ENCODE results near the gene RIMBP3B.
"Not testable (repeated sequence)": the region's sequence is repeated elsewhere in the genome, so short reads cannot be mapped to it uniquely, and the experiment has no call there.

Gene RIMBP3B

GRCh38 chr22:21383701-21384467 lies at the start of gene RIMBP3B:
RIMBP3B (plus strand) TSS chr22:21383751; CDS start chr22:21383859, 108 bp downstream.
- not testable (repeated sequence) for DNase-seq (ENCODE audit: low read depth in 3 of 3)

GRCh38 chr22:21357527-21357926 lies 26.0 kb upstream of the RIMBP3B start:
- not testable (repeated sequence) for DNase-seq (ENCODE audit: low read depth in 3 of 3)

GRCh38 chr22:21360525-21360924 lies 23.0 kb upstream of the RIMBP3B start:
- not testable (repeated sequence) for DNase-seq (ENCODE audit: low read depth in 3 of 3)

- DNase-seq (ENCODE audit: low read depth in 3 of 3), result not testable (repeated sequence)
Measured at GRCh38 chr22:21362473-21362872, 21.1 kb upstream of the RIMBP3B start.

GRCh38 chr22:21363061-21363460 lies 20.5 kb upstream of the RIMBP3B start:
- not testable (repeated sequence) for DNase-seq (ENCODE audit: low read depth in 3 of 3)

- DNase-seq (ENCODE audit: low read depth in 3 of 3), result not testable (repeated sequence)
Measured at GRCh38 chr22:21363803-21364202, 19.7 kb upstream of the RIMBP3B start.

GRCh38 chr22:21364362-21364761 lies 19.2 kb upstream of the RIMBP3B start:
- DNase-seq (ENCODE audit: low read depth in 3 of 3), result not testable (repeated sequence)

- DNase-seq (ENCODE audit: low read depth in 3 of 3), result not testable (repeated sequence)
Measured at GRCh38 chr22:21365337-21365736, 18.2 kb upstream of the RIMBP3B start.

GRCh38 chr22:21368603-21369310 lies 14.8 kb upstream of the RIMBP3B start:
- not testable (repeated sequence) for DNase-seq (ENCODE audit: low read depth in 3 of 3)

- DNase-seq (ENCODE audit: low read depth in 3 of 3), result not testable (repeated sequence)
Measured at GRCh38 chr22:21375880-21376279, 7.7 kb upstream of the RIMBP3B start.

- DNase-seq (ENCODE audit: low read depth in 3 of 3), result not testable (repeated sequence)
Measured at GRCh38 chr22:21384468-21385357, 1.2 kb downstream of the RIMBP3B start.

- not testable (repeated sequence) for DNase-seq (ENCODE audit: low read depth in 3 of 3)
Measured at GRCh38 chr22:21389480-21389879, 5.9 kb downstream of the RIMBP3B start.

GRCh38 chr22:21390013-21390412 lies 6.5 kb downstream of the RIMBP3B start:
- not testable (repeated sequence) for DNase-seq (ENCODE audit: low read depth in 3 of 3)

- not testable (repeated sequence) for DNase-seq (ENCODE audit: low read depth in 3 of 3)
Measured at GRCh38 chr22:21394613-21395012, 11.1 kb downstream of the RIMBP3B start.

GRCh38 chr22:21401197-21401969 lies 17.8 kb downstream of the RIMBP3B start:
- not testable (repeated sequence) for DNase-seq (ENCODE audit: low read depth in 3 of 3)

GRCh38 chr22:21402763-21403314 lies 19.3 kb downstream of the RIMBP3B start:
- not testable (repeated sequence) for DNase-seq (ENCODE audit: low read depth in 3 of 3)

GRCh38 chr22:21407139-21407538 lies 23.6 kb downstream of the RIMBP3B start:
- not testable (repeated sequence) for DNase-seq (ENCODE audit: low read depth in 3 of 3)

GRCh38 chr22:21407792-21408191 lies 24.2 kb downstream of the RIMBP3B start:
- not testable (repeated sequence) for DNase-seq (ENCODE audit: low read depth in 3 of 3)

GRCh38 chr22:21416375-21416774 lies 32.8 kb downstream of the RIMBP3B start:
- not testable (repeated sequence) for DNase-seq (ENCODE audit: low read depth in 3 of 3)

- DNase-seq (ENCODE audit: low read depth in 3 of 3), result not testable (repeated sequence)
Measured at GRCh38 chr22:21417227-21417746, 33.7 kb downstream of the RIMBP3B start, which contains the start of gene HIC2. HIC2 (plus strand) TSS chr22:21417371; CDS start chr22:21442832, 25,461 bp downstream.

All from stimulated activated CD4-positive, alpha-beta T cell treated with anti-CD3 and anti-CD28 coated beads, TNF-alpha, amount 100 ng/mL, for 24 hours (primary cell).